Posterior vena cava (tissue), 2 donors: ENCODE results near the gene SNX9. TPM values are rescaled to one million over a fixed set of nuclear protein-coding genes. Genes with fewer than 3 reads are reported as not detected.
"Not testable (repeated sequence)": the region's sequence is repeated elsewhere in the genome, so short reads cannot be mapped to it uniquely, and the experiment has no call there.

ENCODE experiments used
- DNase-seq: peaks from one replicate; pipeline ENCODE4 v3.0.0-alpha.2; 2020; ENCODE audit warnings: low spot score
- intact Hi-C, 2 donors: fragments of 100-400 bp; cut with DNase I; formaldehyde crosslinking; loops; one replicate each; pipeline versions ENCODE4 v1.14.1 to v1.14.2; 2022 to 2023
- total RNA-seq, 2 donors: library from RNA; stranded (reverse); fragmentation: NEBNext Ultra II Directional; extraction: Animal tissue kit (Norgen Biotek cat#: 25700); gene quantifications; one replicate each; pipeline ENCODE4 v1.2.1, GENCODE V29; 2021
- donor health status: DM: yes; HTN: yes; CAD: no.
- donor health status: DM: yes; HTN: yes; CAD: no.

The SNX9 gene
- total RNA-seq, 2 donors from 2014 or later = 82.2 to 103 TPM

- intact Hi-C loops = no loop called here
- no peak for DNase-seq
These were observed 136.6 kb downstream of the SNX9 start for GRCh38 chr6:157959451-157960227.

DNA sequence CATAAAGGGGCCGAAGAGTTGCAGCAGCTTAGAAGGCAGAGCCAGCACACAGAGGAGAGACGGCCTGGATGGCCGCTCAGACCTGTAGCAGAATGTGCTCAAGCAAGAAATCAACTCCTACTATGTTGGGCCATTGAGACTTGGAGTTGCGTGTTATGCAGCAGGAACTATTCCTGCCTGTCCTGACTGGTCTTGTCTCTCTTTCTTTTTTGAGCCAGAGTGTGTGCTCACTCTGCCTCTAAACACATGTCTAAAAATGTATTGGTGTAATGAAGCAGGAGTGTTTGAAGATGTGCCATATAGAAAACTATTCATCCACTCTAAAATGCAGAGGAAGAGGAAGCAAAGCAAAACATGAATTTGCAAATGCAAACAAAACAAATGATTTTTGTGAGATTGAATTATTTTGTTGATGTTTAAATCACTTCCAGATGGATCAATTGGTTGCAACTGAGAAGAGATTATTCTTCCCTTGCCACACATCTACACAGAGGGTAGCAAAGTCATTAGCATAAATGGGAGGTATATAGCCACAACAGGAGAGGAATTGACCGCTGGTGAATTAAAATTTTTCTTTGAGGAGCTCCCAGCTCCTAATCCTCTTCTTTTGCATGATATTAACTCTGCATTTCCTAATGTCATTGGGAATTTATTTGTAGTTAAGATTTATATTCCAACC lies 138.2 kb downstream of the SNX9 start:
- no peak for DNase-seq
- intact Hi-C loops = no loop called here

DNA sequence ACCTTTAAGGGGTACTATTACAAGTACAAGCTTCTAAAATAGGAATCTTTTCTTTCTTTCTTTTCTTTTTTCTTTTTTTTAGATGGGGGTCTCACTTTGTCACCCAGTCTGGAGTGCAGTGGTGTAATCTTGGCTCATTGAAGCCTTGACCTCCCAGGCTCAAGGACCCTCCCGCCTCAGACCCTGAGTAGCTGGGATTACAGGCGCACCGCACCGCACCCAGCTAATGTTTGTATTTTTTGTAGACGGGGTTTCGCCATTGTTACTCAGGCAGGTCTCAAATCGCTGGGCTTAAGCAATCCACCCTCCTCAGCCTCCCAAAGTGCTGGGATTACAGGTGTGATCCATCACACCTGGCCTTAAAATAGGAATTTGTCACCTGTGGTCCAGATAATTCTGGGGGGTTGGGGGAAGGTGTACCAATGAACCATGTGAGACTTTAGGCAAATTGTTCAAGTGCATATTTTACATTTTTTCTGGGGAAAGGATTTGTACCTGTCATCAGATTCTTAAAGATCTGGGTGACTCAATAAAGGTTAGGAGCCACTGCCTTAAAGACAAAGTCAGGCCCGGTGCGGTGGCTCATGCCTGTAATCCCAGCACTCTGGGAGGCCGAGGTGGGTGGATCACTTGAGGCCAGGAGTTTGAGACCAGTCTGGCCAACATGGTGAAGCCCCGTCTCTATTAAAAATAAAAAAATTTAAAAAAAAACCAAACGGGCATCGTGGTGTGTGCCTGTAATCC lies 139.0 kb downstream of the SNX9 start:
- no peak for DNase-seq
- intact Hi-C loops = no loop called here

DNA sequence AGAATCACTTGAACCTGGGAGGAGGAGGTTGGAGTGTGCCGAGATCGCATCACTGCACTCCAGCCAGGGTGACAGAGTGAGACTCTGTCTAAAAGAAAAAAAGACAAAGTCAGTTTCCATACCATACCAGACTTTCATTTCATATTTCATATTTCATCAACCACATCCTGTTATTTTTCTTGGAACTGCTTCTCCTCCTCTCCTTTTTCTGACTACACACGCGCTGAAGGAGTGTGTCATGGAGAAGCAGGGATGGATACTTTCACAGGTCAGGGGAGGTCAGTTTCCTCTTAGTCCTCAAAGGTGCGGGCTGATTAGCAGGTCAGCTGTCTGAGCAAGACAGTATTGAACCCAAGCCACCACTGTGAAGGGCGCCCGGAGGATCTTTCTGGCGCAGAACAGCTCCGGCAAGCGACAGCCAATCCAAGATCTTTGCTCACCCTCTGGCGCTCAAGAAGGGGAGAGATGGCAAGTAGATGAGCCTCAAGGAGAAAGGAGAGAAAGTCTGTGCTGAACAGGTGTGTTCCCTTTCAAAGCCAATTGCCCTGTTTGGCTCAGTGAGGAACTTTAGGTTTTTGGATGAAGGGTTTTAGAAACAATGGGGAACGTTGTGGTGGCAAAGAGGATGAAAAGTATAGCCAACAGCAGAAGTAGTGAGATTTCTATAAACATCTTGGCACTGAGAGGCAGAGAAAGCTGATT lies 139.7 kb downstream of the SNX9 start:
- no peak for DNase-seq
- intact Hi-C loops = no loop called here

- no peak for DNase-seq
- intact Hi-C loops = no loop called here
These were observed 141.1 kb downstream of the SNX9 start for GRCh38 chr6:157964100-157964499.

GRCh38 chr6:157965387-157965786 lies 142.3 kb downstream of the SNX9 start:
- DNase-seq = no peak
- intact Hi-C loops = no loop called here

DNA sequence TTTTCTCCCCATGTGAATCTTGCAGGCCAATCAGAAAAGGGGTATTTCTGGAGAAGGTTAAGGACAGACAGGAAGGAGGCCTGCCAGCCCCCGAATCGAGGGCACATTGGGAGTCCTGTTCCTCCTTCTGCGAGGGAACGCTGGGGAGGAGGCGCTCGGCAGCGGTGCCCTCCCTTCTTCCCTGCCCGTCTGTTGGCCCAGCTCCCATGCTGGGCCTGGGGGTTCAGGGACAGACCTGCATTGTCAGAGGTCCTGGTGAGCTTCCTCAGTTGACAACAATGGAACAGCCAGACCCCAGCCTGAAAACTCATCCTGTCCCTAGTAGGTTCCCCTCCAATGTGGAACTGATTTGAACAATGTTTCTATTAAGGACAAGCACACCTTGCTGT lies 143.5 kb downstream of the SNX9 start:
- intact Hi-C loops = no loop called here
- no peak for DNase-seq

DNA sequence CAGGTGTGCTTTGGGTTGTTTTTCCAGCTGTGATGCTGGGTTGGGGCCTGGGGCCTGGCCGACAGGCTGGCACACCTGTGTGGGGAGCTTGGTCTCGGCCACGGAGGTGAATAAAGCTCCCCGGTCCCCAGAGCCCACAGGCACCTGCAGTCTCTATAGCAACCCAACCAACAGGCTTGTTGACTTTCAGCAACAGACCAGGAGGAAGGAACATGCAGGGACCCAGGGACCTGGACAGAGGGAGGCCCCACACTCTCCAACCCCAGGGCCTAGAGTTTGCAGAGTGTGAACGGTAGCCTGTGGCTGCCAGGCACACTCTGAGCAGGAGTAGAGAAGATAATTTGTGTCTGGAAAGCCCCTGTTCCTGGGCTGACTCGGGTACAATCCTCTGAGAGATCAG lies 144.0 kb downstream of the SNX9 start:
- no peak for DNase-seq

GRCh38 chr6:157967486-157967885 lies 144.4 kb downstream of the SNX9 start:
- intact Hi-C loops = no loop called here
- no peak for DNase-seq

More for the DNA sequence above, 144.0 kb downstream of the SNX9 start:
- intact Hi-C loops = no loop called here

DNA sequence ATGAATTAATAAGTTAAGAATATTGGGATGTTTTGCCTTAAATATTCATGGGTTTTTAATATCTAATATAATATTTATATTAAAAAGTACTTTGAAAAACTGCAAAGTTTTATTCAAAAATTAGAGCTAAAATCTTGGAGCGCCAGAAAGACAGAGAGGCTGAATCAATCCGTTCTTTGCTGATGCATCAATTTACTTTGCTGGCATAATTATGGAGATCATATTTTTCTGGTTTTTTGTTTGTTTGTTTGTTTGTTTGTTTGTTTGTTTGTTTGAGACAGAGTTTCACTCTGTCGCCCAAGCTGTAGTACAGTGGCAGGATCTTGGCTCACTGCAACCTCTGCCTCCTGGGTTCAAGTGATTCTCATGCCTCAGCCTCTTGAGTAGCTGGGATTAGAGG lies 149.1 kb downstream of the SNX9 start:
- intact Hi-C loops = loop anchor here in 1 of 2 donors (10.0 kb wide), 1 partner anchor 657 kb away; no protein-coding TSS in a partner anchor
- not testable (repeated sequence) for DNase-seq

DNA sequence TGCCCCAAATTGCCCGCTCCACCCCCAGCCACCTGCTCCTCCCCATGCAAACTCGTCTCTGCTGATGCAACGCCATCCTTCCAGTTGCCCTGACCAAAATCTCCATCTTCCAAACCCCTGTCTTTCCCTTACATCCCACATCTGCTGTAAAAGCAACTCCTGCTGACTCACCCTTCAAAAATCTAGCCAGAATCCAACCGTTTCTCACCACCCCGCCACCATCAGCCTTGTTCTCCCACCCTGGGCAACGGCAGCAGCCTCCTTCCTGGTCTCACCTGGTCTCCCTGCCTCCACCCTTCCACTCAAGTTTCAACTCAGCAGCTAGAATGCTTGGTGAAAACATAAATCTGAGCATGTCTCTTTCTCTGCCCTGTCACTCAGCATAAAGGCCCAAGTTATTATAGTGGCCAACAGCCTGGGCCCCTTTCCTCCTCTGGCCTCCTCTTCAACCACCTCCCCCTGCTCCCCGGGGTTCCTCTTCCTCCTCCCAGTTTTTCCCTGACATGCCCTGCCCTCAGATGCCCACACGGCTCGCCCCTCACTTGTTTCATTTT lies 151.4 kb downstream of the SNX9 start:
- intact Hi-C loops = loop anchor here in 1 of 2 donors (10.0 kb wide), 1 partner anchor 660 kb away; no protein-coding TSS in a partner anchor
- no peak for DNase-seq

- intact Hi-C loops = loop anchor here in 1 of 2 donors (10.0 kb wide), 1 partner anchor 660 kb away; no protein-coding TSS in a partner anchor
- DNase-seq = no peak
These were observed 151.9 kb downstream of the SNX9 start for GRCh38 chr6:157974967-157975366.

DNA sequence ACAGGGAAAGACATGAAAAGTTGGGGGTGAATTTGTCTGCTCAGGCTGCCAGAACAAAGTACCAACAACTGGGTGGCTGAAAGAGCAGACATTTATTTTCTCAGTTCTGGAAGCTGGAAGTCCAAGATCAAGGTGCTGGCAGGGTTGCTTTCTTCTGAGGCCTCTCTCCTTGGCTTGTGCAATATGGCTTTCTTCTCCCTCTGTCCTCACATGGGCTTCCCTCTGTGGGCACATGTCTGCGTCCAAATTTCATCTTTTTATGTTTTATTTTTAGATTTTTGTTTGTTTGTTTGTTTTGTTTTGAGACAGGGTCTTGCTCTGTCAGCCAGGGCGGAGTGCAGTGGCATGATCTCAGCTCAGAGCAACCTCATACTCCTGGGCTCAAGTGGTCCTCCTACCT lies 152.4 kb downstream of the SNX9 start:
- intact Hi-C loops = loop anchor here in 1 of 2 donors (10.0 kb wide), 1 partner anchor 661 kb away; no protein-coding TSS in a partner anchor
- no peak for DNase-seq

GRCh38 chr6:157976345-157977175 lies 153.5 kb downstream of the SNX9 start:
- intact Hi-C loops = loop anchor here in 1 of 2 donors (10.0 kb wide), 1 partner anchor 662 kb away; no protein-coding TSS in a partner anchor
- no peak for DNase-seq

DNA sequence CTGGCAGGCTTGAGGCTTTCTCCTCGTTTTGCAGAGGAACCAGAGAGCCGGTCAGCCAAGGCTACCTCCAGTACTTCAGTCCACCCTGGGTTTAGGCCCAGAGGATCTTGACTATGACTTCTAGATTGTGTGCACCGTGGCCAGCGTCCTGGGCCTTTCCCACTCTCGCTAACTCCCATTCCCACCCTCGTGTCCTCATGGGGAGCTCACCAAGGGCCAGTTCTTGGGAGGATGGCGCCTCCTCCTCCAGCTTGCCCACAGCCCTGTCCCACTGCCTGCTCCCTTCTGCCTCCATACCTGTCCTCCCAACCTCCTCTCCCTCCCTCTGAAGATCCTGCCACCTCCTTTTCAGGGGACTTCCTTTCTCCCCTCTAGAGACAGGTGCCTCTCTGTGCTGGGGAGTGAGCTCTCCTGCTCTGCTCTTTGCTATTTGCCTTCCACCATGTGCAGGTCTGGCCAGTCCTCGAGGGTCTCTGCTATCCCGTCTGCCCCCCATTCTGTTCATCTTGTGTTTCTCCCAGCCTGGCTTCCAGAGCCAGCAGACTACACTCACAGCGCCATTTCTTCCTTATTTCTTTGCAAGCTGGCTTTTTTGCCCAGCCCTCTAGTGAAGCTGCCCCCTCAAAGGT lies 154.2 kb downstream of the SNX9 start:
- intact Hi-C loops = loop anchor here in 1 of 2 donors (10.0 kb wide), 1 partner anchor 662 kb away; no protein-coding TSS in a partner anchor
- DNase-seq = no peak

GRCh38 chr6:157978021-157978783 lies 155.2 kb downstream of the SNX9 start:
- intact Hi-C loops = loop anchor here in 1 of 2 donors (10.0 kb wide), 1 partner anchor 663 kb away; no protein-coding TSS in a partner anchor
- DNase-seq = no peak
